Ureter (tissue), 1 donor: ENCODE results near the gene HLA-DQB1. TPM values are rescaled to one million over a fixed set of nuclear protein-coding genes. Genes with fewer than 3 reads are reported as not detected.

Experiments
- DNase-seq: peaks from one replicate; pipeline ENCODE4 v3.0.0-alpha.2; 2020; ENCODE audit warnings: low spot score
- total RNA-seq: library from RNA; stranded (reverse); gene quantifications from one replicate; pipeline ENCODE4 v1.2.4, GENCODE V29; 2023
- donor health status: DM: yes; HTN: yes; CAD: no.

Gene HLA-DQB1
- total RNA-seq, 1 donor from 2014 or later, result 6.3 TPM

GRCh38 chr6:32627249-32627648 is 39.2 kb downstream of the HLA-DQB1 start:
- no peak for DNase-seq

DNA sequence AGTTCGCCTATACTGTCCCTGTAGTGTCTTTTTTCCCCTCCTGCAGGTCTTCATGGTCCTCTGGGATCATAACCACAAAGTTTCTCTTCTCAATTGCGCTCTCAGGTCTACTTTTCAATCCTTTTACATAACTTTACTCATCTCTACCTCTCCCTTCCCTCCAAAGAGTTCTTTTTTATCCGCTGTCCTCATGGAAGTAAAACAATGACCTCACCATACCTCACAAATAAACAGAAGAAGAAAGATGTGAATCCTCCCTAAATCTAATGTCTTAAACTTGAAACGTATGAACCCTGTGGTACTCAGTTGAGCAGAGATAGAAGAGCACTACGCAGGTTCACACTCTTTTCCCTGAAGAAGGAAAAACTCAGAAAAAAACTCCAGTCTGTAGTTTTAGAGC is 41.3 kb downstream of the HLA-DQB1 start:
- DNase-seq, result no peak

DNA sequence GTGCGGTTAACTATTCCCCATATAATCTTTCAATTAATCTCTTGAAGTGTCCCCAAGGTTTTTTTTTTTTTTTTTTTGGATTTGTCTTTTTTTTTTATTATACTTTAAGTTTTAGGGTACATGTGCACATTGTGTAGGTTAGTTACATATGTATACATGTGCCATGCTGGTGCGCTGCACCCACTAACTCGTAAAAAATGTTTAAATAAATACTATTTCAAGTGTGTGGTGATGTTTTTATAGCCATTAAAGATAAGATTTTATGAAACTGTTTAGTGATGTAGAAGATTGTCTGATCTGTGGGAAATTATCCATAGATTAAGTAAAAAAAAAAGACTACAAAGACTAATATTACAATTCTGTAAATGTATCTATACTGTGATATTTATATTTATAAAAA is 41.9 kb downstream of the HLA-DQB1 start:
- no peak for DNase-seq

DNA sequence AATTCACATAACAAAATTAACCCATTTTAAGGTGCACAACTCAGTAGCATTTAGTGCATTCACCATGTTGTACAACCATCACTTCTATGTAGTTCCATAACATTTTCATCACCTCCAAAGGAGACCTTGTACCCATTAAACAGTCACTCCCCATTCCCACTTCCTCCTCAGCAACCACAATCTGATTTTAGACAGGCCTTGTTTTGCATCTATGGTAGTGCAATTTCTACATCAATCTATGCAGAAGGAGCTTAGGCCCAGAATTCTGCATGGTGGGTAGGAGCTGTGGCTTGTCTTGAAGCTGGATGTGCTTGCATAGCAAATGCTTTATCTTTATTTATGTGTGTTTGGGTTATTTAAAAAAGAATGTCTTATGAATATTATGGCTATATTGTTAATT is 42.8 kb downstream of the HLA-DQB1 start:
- no peak for DNase-seq

GRCh38 chr6:32622545-32623401 is 43.7 kb downstream of the HLA-DQB1 start:
- no peak for DNase-seq

DNA sequence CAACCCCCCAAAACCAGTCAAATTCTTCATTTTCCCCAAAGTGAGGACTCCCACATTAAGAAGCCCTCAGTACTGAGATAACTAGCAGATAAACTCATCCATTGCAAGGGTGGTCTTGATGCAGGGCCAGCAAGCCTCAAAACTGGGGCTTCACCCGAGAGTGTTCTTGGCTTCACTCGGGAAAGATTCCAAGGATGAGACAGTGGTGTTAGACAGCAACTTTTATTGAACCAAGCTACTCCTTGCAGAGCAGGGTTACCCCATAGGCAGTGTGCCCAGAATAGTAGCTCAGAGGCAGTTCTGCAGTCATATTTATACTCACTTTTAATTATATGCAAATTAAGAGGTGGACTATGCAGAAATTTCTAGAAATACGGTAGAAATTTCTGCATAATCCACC is 45.1 kb downstream of the HLA-DQB1 start:
- DNase-seq, result no peak

DNA sequence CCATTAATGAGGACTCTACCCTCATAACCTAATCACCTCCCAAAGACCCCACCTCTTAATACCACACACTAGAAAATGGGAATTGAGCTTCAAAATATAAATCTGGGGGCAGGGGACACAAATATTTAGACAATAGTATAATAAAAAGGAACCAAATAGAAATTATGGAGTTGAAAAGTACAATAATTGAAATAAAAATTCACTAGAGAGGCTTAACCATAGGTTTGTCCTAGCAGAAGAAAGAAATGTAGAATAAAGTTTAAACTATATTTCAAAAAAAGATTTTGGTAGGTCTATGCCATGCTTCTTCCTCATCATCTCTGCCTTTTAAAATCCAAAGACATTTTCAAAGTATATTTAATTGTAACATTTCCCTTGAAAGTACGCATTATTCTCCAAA is 48.7 kb downstream of the HLA-DQB1 start:
- no peak for DNase-seq

DNA sequence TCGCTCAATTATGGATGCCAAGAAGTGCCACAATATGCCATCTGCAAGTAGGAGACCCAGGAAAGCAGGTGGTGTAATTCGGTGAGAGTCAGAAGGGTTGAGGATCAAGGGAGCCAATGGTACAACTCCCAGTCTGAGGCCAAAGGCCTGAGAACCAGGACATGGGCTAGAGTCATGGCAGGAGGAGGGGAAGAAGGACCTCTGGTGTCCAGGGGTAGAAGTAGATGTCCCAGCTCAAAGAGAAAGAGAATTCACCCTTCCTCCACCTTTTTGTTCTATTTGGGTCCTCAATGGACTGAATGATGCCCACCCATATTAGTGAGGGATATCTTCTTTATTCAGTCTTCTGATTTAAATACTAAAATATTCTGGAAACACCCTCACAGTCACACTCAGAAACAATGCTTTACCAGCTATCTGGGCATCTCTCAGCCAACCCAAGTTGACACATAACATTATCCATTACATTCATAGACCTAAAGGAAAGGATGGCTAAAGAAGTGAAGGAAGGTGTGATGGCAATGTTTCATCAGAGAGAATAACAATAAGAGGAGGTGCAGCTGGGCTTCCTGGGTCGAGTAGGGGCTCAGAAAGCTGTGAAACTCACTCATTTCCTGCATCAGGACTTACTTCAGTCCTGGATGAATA is 50.4 kb downstream of the HLA-DQB1 start:
- DNase-seq, result no peak

DNA sequence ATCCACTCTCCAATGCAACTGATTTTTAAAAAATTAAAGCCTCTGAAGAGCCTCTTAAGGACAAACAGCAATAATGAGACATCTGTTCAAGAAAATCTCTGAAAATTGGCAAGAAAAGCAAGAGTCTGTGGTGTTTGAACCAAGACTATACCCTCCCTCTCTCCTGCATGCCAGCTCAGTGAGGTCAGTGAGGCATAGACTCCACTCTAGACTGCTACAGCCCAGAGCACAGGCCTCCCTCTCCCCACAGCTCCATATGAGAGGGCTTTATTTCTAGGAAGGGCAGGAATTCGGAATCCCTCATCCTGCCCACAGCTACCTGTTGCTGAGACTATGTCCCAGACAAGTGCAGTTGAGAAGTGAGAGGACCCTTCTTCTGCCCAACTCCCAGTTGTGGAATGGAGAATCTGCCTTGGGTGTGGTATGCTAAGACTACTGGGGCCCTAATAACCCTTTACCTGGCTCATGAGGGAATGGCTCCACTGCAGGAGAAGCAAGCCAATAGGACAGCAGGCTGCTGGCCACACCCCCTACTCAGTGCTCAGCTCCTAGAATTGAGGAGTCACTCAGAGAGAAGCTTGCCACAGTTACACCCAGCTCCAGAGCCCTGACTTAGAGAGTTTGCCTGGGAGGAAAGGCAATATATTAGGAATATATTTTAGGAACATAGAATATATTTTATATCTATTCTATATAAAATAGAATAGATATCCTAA is 51.9 kb downstream of the HLA-DQB1 start:
- DNase-seq, result no peak

- no peak for DNase-seq
Measured at GRCh38 chr6:32613475-32613874, 53.0 kb downstream of the HLA-DQB1 start.

DNA sequence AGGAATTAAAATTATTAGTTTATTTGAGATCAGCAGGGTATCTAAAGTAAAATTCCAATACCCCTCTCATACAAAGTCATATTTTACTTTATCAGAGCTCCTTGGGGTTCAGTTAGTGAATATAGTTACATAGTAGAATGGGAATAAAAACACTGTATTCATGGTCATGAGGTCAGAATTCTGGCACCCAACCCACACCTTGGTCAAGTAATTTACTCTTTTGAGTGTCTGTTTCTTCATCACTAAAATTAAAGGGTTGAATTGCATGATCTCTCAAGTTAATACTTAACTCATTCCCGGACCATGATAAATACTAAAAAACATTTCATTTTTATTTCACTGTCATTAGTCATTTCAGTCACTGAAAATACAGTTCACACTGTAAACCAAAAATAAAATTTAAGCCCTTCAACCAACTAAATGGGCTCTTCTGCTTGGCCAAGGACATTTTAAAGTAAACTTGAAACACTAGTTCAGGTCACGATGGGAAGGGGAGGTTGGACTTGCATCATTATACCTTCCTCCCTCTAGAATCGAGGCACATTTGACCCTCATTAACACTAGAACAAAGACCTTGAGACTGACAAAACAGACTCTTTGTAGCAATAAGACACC is 55.7 kb downstream of the HLA-DQB1 start:
- no peak for DNase-seq

DNA sequence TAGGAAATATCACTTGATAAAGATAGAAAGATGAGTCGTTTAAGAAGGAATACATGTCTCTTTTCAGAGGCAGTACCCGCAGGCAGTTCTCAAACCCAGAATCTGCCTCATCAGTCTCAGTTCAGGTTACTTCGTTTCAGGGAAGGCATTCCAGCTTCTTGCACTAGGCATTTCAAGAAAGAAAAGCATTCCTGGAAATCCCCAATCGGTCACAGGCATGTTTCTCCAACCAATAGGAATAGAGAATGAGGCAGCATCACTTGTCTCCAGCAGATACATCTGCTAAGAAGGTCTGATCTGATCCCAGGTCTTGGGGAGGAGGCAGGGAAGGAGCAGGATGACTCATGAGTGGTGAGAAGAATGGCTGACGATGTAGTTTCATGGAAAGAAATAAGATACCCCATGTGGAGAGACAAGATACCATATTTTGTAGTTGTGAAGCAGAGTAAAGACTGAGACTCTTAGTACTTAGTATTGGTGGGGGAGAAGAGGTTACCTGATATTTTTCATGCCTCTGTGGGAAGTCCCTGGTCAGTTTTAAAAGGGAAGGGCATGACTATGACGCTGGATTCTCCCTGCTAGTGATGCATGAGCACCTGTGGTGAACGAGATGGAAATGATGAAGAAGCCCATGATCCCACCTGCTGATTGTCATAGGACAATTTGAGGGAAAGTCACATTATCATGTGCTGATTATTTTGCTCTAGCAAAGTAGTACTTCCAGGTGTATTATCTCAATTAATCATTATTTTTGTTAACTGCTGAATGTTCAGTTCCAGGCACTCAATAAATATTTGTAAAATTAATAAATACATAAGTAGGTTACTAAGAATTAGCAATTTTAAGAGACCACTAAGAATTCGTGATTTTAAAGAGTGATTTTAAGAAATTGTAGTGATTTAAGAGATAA is 56.5 kb downstream of the HLA-DQB1 start:
- DNase-seq, result no peak

Other genes starting within 250 kb of the HLA-DQB1 start
- gene HLA-DRA, start 226.8 kb downstream of the HLA-DQB1 start, total RNA-seq, result 297 TPM
- 1.8 TPM for gene HLA-DRB5, start 136.4 kb downstream of the HLA-DQB1 start, total RNA-seq
- 109 TPM for gene HLA-DRB1, start 76.8 kb downstream of the HLA-DQB1 start, total RNA-seq
- 30.1 TPM for gene HLA-DQA1, start 29.3 kb downstream of the HLA-DQB1 start, total RNA-seq
- gene HLA-DQA2, start 74.7 kb upstream of the HLA-DQB1 start, total RNA-seq, result 5.7 TPM
- 8.1 TPM for gene HLA-DQB2, start 96.9 kb upstream of the HLA-DQB1 start, total RNA-seq
- gene HLA-DOB, start 150.3 kb upstream of the HLA-DQB1 start, total RNA-seq, result 1.9 TPM
- 40.1 TPM for gene TAP2, start 172.1 kb upstream of the HLA-DQB1 start, total RNA-seq
- 44.9 TPM for gene PSMB8, start 177.4 kb upstream of the HLA-DQB1 start, total RNA-seq
- gene TAP1, start 187.0 kb upstream of the HLA-DQB1 start, total RNA-seq, result 26.3 TPM
- gene PSMB9, start 187.5 kb upstream of the HLA-DQB1 start, total RNA-seq, result 20.1 TPM